Spinal cord (tissue), 10 donors: Measurements from ENCODE around the gene KDM5C. TPM values are rescaled to one million over a fixed set of nuclear protein-coding genes. Genes with fewer than 3 reads are reported as not detected.
A peak's percentile ranks its signal among the peaks of the same experiment; 100 is the strongest.

Experiments
- DNase-seq, 6 donors: peaks; one replicate each; pipeline versions ENCODE4 v3.0.0 to v3.0.0-alpha.2; 2013 to 2015; ENCODE audit warnings: low spot score in 6 of 6, low read depth in 4 of 6
- H3K27ac ChIP-seq: one replicate; pipeline ENCODE4 v1.5.1; 2013; ENCODE audit warnings: low read depth, low read length, control low read depth
- H3K27me3 ChIP-seq: one replicate; pipeline ENCODE4 v1.6.1; 2013; ENCODE audit warnings: low read length; ENCODE audit not compliant: control insufficient read depth, insufficient read depth
- H3K36me3 ChIP-seq: one replicate; pipeline ENCODE4 v1.6.1; 2013; ENCODE audit warnings: low read length; ENCODE audit not compliant: control insufficient read depth, insufficient read depth
- H3K4me1 ChIP-seq: one replicate; pipeline ENCODE4 v1.6.1; 2013; ENCODE audit warnings: low read length; ENCODE audit not compliant: control insufficient read depth, insufficient read depth
- H3K4me3 ChIP-seq: one replicate; pipeline ENCODE4 v1.5.1; 2013; ENCODE audit warnings: low read depth, low read length, control low read depth
- H3K9me3 ChIP-seq: one replicate; pipeline ENCODE4 v1.6.1; 2013; ENCODE audit warnings: low read length; ENCODE audit not compliant: control insufficient read depth, insufficient read depth
- WGBS: methylation state at CpG from one replicate; pipeline ENCODE4 v1.1.5; 2013; ENCODE audit warnings: missing lambda C conversion rate; ENCODE audit not compliant: insufficient coverage; 5-methylcytosine and 5-hydroxymethylcytosine counted together
- polyA plus RNA-seq, 2 donors: library from polyadenylated mRNA; unstranded; fragments of 120-200 nt; gene quantifications; one replicate each; pipeline ENCODE4 v1.2.1, GENCODE V29; 2013; ENCODE audit not compliant: insufficient read length in 2 of 2
- total RNA-seq, 2 donors: library from RNA; depleted of rRNA in 1 of 2; stranded (reverse); fragments of 120-200 nt in 1 of 2; fragments of >200 nt in 1 of 2; gene quantifications; one replicate each; pipeline versions ENCODE4 v1.2.3 to v1.2.4, GENCODE V29; 2013 to 2014
- donor health status: healthy.

Gene KDM5C
- total and polyA plus RNA-seq, 4 donors: 60.2 to 82.4 (median 72.9) TPM

GRCh38 chrX:53237056-53237455 is 12.0 kb upstream of the KDM5C start:
- no peak overlapping the region for H3K27ac ChIP-seq
- no peak overlapping the region for H3K4me3 ChIP-seq
- H3K27me3 ChIP-seq: peaks cover 41% of the 10 kb centered on the region
- H3K36me3 ChIP-seq: peaks cover 58% of the 10 kb centered on the region
- no peaks in the 10 kb centered on the region for H3K9me3 ChIP-seq
- H3K4me1 ChIP-seq: no peaks in the 10 kb centered on the region
- no peak for DNase-seq
- 62% methylated on average over 7 of the region's 10 CpGs for WGBS

GRCh38 chrX:53236025-53236679 is 11.1 kb upstream of the KDM5C start:
- Histone ChIP-seq H3K4me1 (no peaks in the 10 kb centered on the region), H3K9me3 (no peaks in the 10 kb centered on the region), H3K4me3 (no peak overlapping the region), H3K27me3 (peaks cover 45% of the 10 kb centered on the region), H3K36me3 (peaks cover 50% of the 10 kb centered on the region), H3K27ac (no peak overlapping the region)
- no peak for DNase-seq
- WGBS: 80% methylated on average over 20 of the region's 20 CpGs

GRCh38 chrX:53235566-53235965 is 10.6 kb upstream of the KDM5C start:
- Histone ChIP-seq H3K4me3 (no peak overlapping the region), H3K27ac (no peak overlapping the region), H3K4me1 (no peaks in the 10 kb centered on the region), H3K27me3 (peaks cover 50% of the 10 kb centered on the region), H3K36me3 (peaks cover 47% of the 10 kb centered on the region), H3K9me3 (no peaks in the 10 kb centered on the region)
- no peak for DNase-seq
- 59% methylated on average over 4 of the region's 12 CpGs for WGBS

GRCh38 chrX:53234484-53234883 is 9.5 kb upstream of the KDM5C start:
- no peak for DNase-seq
- Histone ChIP-seq H3K4me3 (no peak overlapping the region), H3K36me3 (peaks cover 44% of the 10 kb centered on the region), H3K27me3 (peaks cover 47% of the 10 kb centered on the region), H3K4me1 (no peaks in the 10 kb centered on the region), H3K27ac (no peak overlapping the region), H3K9me3 (no peaks in the 10 kb centered on the region)
- WGBS: 87% methylated on average over 7 of the region's 9 CpGs

GRCh38 chrX:53233536-53233935 is 8.5 kb upstream of the KDM5C start:
- H3K27me3 ChIP-seq: peaks cover 45% of the 10 kb centered on the region

GRCh38 chrX:53230116-53230515 is 5.1 kb upstream of the KDM5C start:
- WGBS: 53% methylated on average over 2 of the region's 5 CpGs
- H3K9me3 ChIP-seq: no peaks in the 10 kb centered on the region
- no peak for DNase-seq
- H3K36me3 ChIP-seq: peaks cover 17% of the 10 kb centered on the region
- H3K27me3 ChIP-seq: peaks cover 36% of the 10 kb centered on the region
- peaks cover 3% of the 10 kb centered on the region for H3K4me1 ChIP-seq
- H3K4me3 ChIP-seq: no peak overlapping the region
- no peak overlapping the region for H3K27ac ChIP-seq

More at GRCh38 chrX:53233536-53233935, 8.5 kb upstream of the KDM5C start:
- no peaks in the 10 kb centered on the region for H3K9me3 ChIP-seq
- WGBS: 68% methylated on average over 8 of the region's 9 CpGs
- peaks cover 42% of the 10 kb centered on the region for H3K36me3 ChIP-seq
- H3K4me1 ChIP-seq: no peaks in the 10 kb centered on the region
- no peak overlapping the region for H3K4me3 ChIP-seq
- no peak overlapping the region for H3K27ac ChIP-seq
- DNase-seq: no peak

GRCh38 chrX:53227224-53227765 is 2.3 kb upstream of the KDM5C start:
- DNase-seq: no peak
- WGBS: 77% methylated on average over 7 of the region's 7 CpGs
- Histone ChIP-seq H3K27me3 (peaks cover 24% of the 10 kb centered on the region), H3K4me1 (peaks cover 19% of the 10 kb centered on the region), H3K36me3 (peaks cover 9% of the 10 kb centered on the region), H3K9me3 (no peaks in the 10 kb centered on the region), H3K27ac (no peak overlapping the region), H3K4me3 (no peak overlapping the region)

GRCh38 chrX:53223955-53224859 is 800 bp downstream of the KDM5C start:
- Histone ChIP-seq H3K9me3 (no peaks in the 10 kb centered on the region), H3K27me3 (peaks cover 6% of the 10 kb centered on the region), H3K36me3 (peaks cover 29% of the 10 kb centered on the region), H3K27ac (peak overlapping the region; percentile 87), H3K4me1 (peaks cover 27% of the 10 kb centered on the region), H3K4me3 (peak overlapping the region; percentile 94)
- 3% methylated on average over 39 of the region's 40 CpGs for WGBS
- no peak for DNase-seq

GRCh38 chrX:53223068-53223693 is 1.8 kb downstream of the KDM5C start:
- peak in 1 of 6 donors; percentile 1 for DNase-seq
- Histone ChIP-seq H3K9me3 (no peaks in the 10 kb centered on the region), H3K36me3 (peaks cover 37% of the 10 kb centered on the region), H3K27me3 (peaks cover 1% of the 10 kb centered on the region), H3K4me1 (peaks cover 27% of the 10 kb centered on the region), H3K4me3 (peak overlapping the region; percentile 94), H3K27ac (no peak overlapping the region)
- 64% methylated on average over 1 of the region's 2 CpGs for WGBS
